ENCODE results near the gene OR6K3.

Gene OR6K3

DNA sequence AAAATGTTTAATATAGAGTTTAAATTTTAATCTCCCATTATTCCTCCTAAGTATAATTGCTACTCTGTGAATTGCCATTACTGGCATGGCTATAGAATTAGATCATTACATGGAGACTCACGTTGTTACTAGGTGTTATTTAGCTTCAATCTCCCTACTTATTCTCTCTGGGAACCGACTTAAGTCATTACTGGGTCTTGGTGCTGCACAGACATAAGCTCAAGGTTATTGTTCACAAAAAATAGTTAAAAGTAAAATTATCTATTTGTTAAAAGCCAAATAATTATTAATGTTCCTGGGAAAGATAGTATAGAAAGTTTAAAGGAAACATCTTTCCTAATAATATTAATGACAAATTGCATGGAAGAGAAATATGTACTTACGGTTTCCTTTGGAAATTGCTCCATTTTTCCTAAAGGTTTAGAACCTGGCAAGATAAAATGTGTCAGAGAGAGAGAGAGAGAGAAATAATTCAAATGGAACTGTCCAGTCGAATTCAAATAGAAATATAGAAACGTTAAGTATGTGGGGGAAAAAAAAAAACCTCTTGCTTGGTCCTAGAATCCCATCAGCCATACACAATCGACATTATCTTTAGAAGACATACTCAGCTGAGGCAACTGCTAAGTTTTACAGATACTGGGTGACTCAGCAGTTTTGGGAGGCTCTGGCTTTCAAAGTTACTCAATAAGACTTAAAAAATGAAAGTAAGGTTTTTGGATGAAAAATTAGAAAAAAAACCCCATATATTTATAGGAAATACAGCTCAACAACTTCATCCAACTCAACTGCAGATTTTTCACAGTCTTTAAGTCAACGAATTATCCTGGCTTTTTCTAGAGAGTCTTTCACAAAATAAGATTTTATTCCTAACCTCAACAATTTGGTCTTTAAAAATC lies 34.2 kb downstream of the OR6K3 start, which contains the start of gene SPTA1:
Gene SPTA1, minus strand, starts transcription at position 605 of the 899 bp plus-strand sequence. Its CDS starts 198 bp downstream, at position 407.
- no peak for FAIRE-seq

DNA sequence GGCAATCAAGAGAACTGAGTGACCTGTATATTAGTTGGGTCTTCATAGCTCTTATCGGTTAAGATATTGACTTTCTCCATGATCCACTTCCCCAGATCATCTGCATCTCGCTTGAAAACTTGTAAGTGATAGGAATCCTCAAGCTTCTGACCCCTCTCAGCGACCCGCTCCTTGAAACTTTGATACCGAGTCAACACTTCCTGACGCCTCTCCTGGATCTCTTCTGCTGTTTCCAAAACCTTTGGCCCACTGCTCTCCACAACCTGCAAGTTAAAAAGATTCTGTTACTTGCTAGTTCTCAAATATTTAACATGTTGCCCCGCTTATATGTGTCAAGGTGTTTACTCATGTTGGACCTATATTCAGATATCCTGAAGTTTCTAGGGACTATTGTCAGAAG lies 35.4 kb downstream of the OR6K3 start:
- FAIRE-seq = no peak

DNA sequence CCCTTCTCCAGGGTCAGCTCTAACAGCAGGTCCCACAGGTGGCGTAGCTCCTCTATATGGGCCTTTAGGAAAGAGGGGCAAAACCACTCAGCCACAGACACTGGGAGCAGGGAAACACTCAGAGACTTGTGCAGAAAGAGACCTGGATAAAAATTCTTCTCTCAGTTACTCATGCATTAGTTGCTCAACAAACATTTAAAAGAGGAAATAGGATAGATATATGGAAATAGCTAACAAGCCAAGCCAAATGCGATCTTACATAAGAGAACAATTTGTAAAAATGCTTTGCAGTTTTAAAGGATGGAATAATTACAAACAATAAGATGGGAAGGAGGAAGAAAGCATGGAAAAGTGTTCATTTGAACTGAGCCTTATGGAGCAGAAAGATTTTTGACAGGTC lies 38.9 kb downstream of the OR6K3 start:
- no peak for FAIRE-seq

DNA sequence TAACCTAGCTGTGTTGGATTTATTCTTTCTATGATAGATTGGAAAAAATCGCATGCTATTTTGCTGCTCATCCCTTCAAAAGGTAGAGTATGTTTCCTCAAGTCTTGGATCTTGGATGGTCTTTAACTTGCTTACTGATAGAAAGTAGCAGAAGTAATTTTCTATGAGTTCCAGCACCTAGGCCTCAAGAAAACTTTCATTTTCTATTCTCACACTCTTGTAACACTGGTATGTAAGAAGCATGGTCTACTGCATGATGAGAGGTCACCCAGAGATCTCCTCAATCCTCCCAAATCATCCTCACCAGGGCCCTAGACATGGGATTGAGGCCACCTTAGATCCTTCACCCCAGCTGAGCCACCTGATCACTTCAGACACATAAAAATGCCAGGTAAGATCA lies 41.2 kb downstream of the OR6K3 start:
- FAIRE-seq = no peak

DNA sequence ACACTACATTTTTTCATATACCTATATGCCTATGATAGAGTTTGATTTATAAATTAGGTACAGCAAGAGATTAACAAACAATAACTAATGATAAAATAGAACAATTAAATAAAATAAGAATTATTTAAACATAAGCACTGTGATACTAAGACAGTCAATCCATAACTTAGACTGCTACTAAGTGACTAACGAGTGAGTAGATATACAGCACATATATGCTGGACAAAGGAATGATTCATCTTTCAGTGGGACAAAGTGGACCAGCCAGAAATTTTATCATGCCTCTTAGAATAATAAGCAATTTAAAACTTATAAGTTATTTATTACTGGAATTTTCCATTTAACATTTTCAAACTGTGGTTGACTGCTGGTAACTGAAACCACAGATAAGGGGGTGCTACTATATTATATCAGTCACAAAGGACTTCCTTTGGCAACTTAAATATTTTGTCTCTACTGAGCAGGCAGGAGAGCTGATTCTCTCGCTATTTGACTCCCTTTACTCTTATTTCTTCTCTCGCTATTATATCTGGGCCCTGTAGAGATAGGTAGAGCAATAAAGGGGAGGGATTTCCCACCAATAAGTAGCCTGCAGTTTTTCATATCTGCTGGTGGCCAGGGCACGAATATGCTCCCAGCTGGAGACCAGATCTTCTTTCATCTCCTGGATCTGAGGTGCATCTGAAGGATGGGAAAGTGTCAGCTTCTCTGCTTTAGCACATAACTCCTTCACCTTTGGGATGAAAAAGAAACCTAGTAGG lies 44.8 kb downstream of the OR6K3 start:
- no peak for FAIRE-seq

DNA sequence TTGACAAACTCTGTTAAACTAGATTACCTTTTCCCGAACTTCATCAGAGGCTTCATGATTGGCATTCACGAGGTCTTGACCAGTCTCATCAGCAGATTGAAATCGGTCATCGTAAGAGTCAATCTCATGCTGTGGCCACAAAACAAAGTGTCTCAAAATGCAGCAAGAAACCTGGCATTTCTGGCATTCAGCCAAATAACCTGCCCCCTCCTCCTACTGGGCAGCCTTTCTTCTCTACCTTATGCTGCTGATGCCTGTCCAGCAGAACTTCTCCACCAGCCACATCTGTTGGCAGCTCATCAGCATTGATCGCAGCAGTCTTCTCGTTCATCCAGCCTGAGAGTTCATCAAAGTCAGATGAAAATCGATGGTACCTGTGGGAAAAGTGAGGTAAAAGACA lies 46.2 kb downstream of the OR6K3 start:
- FAIRE-seq = no peak
